ENCODE results near the gene FMN1.

The FMN1 gene

DNA sequence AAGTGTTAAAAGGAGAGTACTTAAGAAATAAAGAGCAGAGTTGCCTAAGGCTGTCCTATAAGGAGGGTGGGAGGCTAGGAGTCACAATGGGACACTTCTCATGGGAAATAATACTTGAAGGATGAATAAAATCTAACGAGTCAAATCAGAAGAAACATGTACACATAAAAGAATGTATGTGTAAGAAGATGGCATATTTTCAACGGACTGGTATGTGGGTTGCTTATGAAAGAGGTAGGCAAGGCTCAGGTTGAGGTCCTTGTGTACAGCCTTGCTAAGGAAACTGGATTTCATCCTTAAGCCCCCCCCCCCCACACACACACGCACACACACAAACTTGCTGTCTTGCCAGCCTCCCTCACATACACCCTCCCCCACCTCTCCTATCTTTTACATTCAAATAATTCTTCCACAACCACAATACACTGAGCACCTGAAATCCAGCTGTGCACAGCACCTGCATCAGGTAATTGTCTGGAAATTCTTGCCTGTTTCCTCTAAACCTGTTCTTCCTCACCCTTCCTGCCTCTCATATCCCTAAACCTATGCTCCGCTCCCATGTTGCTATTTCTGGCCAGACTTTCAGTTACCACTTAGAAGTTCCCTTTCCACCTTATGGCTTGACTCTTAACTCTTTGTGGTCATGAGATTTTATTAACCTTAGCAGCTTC lies 79.2 kb downstream of the FMN1 start:
- DNase-seq, result no peak

DNA sequence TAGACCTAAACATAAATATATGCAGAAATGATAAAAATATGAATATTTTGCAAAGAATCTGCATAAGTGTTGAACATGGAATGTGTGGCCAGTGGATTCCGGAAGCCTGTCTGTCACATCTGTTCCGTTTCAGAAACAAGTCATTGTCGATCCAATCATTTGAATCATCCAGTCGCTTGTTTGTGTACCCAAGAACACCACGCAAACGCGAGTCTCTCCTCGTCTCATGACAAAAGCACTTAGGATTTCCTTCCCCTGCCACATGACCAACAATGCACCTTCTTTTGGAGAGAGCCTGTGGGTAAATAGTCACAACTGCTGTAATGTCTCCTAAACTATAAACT lies 80.2 kb downstream of the FMN1 start:
- DNase-seq, result no peak

DNA sequence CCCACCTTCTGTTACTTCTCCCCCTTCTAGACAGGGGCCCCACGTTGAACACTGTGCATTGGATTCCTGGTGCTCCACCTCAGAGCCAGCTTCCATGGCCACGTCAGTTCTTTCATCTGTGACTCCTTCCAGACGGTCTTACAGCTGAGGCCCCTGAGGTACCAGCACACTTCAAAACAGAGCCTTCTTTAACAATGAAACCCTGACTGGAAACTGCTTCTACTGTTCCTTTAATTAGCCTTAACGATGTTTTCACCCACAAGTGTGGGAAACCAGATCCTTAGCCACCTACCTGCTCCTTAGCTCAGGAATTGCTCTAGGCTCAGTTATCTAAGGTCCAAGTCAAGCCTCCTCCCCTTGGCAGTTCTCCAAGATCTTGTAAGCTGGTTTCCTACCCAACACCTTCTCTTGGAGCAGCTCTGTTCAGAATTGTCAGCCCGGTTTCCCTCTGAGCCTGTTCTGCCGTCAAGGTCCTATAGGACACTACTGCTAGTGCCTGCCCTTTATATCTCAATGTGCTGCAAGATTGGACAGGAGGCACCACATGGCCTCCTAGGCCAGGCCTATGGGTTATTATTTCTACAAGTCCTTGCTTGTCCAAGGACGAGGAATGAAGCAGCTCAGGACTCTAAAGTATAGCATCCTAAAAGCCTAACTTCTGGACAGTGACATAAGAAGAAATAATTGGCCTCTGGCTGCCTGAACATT lies 80.7 kb downstream of the FMN1 start:
- no peak for DNase-seq

DNA sequence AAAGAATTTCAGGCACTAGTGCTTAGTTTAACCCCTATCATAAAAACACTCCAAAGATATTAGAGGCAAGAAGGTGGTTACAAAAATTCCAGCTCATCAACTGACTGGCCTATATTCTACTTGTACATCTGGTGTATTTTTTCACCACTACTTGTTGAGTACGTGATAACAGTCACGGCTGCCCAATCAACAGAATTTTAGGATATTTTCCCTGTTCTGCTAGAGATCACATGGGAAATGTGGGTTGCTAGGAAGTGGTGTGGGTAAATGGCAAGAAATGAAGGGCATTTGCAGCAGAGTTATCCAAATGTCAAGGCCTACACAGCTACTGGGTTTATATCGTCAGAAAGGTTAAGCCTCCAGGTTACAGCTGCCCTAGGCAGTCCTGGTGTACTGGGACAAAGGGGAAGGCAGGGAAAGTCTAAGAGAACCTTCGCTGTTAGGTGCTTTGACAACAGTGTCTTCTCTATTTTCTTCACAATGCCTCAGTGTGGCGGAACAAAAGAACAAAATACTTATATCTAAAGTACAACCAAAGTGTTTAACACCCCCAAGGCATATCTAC lies 81.9 kb downstream of the FMN1 start:
- no peak for DNase-seq

DNA sequence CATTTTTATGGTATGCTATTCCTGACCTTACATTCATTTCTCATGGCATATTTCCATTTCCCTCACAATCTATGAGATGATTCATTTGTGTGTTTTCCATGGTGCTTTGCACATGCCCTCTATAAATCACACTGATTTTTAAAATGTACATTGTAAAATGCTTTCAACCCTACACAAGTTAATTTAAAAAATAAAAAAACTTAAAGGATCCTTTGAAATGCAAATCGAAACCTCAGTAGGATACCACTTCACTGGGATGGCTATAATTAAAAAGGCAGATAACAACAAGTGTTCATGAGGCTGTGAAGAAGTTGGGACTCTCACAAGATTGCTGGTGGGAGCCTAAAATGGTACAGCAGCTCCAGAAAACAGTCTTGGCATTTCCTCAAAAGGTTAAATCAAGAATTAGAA lies 83.5 kb downstream of the FMN1 start:
- no peak for DNase-seq

DNA sequence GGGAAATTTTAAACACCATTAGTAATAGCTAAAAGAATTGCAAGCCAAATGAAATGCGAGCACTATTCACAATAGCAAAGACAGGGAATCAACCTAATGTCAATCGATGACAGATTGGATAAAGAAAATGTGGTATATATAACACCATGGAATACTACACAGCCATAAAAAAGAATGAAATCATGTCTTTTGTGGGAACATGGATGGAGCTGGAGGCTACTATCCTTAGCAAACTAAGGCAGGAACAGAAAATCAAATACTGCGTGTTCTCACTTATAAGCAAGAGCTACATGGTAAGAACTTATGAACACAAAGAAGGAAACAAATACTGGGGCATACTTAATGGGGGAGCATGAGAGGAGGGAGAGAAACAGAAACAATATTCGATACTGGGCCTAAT lies 85.2 kb downstream of the FMN1 start:
- no peak for DNase-seq

DNA sequence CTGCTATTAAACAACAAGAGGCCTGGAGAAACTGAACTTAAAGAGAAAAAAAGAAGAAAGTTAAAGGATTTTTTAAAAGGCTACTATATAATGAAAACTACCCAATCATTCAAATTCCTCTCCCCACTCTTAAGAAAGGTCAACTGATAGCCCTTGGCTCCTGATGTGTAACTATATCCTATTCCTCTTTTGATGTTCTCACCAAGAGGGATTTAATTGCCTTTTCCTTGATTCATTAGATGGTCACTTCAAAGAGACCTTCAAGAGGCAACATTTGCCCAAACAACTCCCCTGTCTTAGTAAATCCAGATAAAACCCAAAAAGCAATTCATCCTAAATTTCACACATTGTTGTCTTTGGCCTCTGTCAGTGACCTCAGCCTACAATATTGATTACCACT lies 86.0 kb downstream of the FMN1 start:
- DNase-seq, result no peak

DNA sequence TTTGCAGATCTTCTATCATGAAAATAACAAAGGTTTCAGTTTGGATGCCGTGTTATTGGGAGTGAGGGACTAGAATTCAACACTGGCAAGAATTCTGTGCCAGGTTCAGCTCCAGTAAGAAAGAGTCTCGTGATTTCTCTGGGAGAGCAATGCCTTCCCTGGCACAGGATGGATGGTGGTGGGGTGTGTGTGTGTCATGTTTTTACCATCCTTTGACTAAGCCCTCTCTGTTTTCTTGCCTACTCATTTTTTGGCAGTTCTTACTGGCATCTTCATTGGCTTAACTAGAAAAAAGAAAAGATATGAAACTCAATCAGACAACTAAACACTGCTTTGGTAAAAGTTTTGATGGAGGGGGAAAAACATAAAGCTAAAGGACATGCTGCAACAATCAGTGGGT lies 86.6 kb downstream of the FMN1 start:
- DNase-seq, result no peak

DNA sequence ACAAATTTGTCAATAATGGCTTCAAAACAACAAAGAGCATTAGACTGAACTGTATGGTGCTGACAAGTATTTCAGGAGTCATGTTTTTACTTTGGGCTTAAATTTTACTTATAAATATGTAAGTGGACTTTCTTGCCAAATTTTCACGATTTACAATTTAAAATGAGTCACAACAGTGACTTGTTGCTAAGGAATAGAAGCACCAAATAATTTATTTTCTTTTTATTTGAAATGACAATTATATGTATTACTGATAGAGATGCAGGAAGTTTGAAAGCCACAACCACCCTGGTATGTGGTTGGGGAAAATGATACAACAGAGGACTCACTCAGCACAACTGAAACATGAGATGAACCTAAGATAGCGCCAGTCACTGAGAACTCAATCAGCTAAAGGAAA lies 90.3 kb downstream of the FMN1 start:
- no peak for DNase-seq

DNA sequence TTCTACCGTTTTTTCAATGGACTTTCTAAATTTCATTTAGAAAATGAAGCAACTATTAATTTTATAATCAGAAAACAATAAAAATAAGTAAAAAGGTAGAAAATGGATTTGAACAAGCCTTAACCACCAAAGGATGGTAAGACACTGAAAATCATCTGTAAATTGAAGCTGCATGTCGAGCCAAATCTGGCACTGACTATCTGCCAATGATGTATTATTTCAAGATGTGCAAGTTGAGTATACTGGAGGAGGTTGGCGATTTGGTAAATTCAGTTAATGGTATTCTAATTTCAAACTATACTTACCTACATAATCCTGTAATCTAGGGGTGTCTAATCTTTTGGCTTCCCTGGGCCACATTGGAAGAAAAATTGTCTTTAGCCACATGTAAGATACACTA lies 93.5 kb downstream of the FMN1 start:
- no peak for DNase-seq

DNA sequence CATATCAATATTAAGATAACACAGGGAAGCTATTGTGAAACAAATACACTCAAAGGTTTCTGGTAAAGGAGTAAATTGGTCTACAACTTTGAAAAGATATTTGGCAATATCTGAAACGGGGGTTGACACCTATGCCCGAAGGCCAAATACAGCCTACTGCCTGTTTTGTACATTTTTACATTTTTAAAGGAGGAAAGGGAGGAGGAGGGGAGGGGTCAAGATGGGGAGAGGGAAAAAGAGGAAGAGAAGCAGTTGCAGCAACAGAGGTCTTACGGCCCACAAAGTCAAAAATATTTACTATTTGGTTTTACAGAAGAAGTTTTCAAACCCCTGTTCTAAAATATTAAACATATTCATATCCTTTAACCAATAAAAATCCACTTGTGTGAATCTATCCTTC lies 94.2 kb downstream of the FMN1 start:
- DNase-seq, result no peak

DNA sequence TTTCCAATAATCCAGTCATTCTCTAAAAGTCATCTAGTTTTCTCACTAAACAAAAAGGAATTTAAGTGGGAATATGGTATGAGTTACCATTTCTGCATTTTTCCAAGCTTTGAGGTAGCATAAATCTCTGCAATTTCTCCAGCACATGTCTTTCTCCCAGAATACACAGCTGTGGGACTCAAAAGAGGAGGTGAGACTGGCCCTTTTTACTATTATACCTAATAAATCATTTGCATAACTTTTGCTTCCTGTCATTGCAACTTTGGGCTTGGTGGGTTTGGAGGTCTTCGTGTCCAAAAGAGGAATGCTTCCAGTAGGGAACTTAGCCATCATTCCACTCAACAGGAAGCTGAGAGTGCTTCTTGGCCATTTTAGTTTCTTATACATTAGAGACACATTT lies 94.8 kb downstream of the FMN1 start:
- no peak for DNase-seq

DNA sequence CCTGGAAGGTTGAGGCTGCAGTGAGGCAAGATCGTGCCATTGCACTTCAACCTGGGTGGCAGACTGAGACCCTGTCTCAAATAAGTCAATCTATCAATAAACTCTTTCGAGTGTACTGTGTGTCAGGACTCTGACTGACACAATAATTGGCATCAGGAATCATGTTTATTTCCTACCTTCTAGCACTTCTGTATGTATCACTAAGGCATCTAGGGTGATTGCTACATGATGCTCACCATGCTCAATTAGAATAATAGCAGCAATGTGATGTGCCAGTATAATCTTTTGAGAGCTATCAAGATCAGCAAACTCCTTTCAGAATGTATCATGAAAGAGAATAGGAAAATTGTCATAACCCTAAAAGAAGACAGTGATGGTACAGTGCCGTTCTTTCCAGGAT lies 95.3 kb downstream of the FMN1 start:
- DNase-seq, result no peak

DNA sequence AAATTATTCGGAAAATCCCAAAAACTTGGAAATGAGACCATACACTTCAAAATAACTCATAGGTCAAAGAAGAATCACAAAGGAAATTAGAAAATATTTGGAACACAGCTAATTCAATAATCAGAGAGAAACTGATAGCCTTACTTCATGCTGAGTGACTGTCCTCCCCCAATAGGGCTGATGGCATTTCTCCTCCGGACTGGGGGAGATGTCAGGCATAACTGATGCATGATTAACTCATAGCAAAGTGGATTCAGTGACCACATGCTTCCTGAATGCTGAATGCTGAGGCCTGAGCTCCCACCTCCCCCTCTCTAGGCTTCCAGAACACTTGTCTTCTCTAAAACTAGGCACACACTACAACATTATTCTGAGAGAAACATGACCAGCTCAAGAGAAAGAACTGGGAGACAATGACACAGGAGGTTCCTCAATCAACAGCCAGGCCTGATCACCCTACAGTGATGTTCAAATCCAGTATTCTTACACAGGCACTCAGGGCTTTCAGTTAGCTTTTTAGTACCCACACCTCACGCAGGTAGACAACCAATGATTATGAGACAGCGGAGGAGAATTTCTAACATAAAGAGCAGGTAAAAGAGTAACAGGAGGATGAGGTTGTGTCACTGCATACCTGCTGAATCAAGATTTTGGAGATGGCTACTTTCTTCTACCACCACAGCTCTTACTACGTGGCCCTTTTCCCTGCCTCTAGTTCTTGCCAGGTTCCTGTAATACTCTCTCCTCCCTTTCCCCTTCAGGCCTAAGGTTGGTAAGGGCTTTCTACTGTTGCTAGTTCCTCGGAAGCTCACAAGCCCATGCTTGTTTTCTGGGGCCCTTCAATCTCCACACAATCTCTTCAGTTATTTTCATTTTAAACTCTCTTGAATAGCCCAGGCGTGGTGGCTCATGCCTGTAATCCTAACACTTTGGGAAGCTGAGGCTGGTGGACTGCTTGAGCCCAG lies 96.1 kb downstream of the FMN1 start:
- DNase-seq, result no peak

DNA sequence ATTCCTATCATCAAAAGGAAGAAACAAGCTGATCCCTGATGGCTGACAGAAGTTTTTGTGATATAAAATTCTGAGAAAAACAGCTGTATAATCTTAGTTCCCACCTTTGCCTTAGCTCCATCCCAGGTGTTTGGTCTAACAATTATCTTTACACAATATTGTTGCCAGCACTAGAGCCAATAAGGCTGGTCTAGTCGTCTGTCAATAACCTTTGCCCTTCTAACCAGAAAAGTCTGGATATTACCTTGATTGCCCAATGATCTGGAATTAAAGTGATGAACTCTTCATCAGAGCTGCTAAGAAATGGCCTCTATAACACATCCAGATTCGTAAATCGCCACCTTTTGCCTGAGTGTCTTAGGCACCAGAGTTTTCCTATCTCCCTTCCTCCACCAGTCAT lies 98.4 kb downstream of the FMN1 start:
- no peak for DNase-seq

DNA sequence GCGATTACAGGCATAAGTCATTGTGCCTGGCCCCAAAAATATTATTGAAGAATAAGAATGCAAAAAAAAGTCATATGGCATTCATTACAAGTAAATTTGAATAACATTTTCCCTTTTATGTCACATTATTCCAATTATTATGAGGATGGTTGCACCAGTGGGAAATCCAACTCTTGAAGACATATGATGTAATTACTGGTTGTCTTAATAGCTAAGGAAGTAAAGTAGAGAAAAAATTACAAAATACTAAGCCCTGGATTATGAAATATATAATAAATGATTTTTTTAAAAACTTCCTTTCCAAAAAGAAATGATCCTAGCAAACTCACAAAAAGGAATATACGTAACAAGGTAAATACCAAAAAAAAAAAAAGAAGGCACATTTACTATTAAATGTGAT lies 98.9 kb downstream of the FMN1 start:
- DNase-seq, result no peak

DNA sequence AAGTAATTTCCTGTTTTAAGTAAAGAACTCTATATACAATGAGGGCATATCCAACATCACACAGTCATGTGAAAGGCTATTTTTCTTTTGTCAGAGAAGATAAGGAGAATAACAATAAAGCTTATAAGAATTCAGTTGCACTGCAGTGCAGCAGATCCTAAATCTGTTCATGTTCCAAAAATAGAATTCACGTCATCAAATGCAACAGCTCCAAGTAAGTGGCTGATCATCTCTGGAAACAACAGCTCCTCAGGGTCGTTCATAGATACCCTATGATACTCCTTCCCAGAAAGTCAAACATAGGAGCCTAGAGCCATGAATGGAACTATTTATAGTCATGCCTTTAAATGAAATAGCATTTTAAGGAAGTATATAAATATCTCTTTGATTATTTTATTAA lies 100.2 kb downstream of the FMN1 start:
- no peak for DNase-seq

DNA sequence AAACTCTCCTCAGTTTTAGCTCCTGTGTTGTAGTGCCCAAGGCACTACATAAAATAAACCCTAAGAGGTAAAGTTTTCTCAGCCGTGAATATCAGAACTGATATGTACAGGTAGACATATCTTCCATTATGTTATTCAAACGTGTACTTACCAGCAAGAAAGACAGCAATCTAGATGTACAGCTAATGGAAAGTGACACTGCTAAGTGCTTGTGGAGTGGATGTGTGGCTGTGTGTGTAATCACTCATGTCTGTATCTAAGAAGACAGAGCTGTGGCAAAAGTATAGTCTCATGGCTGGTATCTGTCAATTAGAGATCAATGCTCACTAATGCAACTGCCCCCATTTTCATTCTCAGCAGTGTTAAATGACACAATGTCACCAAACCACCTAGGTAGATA lies 101.3 kb downstream of the FMN1 start:
- DNase-seq, result no peak

DNA sequence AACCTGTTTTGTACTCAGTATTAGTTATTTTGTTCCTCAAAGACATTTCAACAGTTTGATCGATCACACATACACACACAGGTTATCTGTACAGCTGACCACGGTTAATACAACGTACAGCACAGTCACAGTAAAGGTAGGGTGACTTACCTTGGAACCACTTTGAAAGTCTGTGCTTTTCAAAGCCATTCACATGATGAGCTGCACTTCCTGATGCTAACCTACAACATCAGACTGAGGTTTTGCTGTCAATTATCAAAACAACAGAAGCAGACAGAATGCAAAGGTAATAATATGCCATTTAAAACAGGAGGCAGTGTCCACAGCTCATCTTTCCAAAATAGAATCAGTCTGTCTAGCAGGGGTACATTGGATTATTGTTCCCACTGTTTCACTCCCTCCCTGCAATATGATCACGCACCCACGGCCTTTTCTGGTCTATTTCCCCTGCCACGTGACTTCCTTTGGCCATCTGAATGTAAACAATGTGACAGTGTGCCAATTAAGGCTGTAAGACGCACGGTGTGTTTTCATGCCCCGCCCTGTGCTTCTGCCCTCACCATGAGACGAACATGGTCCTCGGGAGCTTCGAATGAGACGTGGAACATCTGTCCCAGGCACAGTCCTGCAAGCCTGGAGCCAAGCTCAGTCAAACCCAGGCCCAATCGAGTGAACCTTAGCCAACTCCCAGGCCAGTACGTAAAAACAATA lies 102.4 kb downstream of the FMN1 start:
- DNase-seq, result no peak

DNA sequence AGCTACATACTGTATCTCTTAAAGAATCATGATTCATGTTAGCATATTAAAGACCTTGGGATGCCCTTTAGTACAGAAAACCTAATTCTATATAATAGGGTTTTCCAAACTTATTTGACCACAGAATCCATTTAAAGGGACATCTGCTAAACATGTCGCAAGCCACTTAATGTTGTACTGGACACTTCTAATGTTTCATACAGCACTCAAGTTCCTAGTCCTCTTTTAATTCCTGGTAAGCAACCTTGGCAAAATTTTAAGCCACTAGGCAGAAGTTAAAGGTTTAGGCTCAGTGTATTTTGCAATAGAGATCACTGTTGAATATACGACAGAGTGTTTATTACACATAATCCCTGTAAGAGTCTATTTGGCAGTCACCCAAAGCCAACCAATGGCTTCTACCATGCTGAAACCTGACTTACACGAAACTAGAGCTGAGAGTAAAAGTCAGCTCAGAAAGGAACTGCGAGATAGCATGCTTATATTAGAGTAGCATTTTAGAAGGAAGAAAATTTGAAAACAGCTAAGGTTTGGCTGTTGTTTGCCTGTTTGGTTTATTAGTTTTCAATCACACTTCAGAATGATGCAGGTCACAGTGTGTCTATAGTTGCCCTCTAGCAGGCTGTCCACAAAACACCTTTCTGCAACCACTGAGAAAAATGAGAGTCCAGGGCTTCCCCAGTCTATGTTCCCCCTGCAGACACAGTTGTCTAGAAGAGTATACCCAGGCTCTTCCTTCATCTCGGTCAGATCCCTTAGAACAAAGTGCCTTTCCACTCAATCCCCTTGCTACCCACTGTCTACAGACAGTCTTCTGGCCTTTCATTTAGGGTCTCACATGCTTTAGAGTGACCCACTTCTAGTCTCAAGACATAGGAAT lies 104.4 kb downstream of the FMN1 start:
- no peak for DNase-seq

DNA sequence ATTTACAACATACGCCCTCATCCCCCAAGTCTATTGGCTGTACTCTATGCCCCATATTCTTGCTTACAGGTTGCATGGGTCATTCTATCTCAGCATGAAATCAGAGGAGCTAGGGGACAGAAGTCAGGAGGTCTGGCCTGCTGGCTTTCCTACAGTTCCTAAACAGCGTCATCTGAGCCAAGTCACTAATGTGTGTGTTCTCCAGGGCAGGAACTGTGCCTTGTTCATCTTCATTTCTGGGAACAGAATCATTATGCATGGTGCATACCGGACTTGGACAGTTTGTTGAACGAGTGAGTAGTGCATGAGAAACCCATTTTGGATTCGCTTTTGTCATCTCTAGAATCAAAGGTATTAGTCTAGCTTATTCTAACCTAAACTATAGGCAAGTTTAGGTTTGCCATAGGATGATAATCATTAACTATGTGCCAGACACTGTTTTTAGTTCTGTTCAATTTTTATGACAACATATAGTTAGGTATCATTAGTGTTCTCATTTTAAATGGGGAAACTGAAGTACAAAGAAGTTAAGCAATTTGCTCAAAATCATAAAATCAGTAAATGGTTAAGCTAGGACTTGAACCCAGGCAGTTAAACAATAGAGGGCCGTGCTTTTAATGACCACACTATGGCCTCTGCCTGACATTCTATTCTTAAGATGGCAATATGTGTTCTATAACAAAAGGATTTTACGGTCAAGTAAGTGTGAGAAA lies 105.2 kb downstream of the FMN1 start:
- no peak for DNase-seq

Data from NCI-H146 (cell line).